ENCODE measurements around the gene MSRB3. TPM values are rescaled to one million over a fixed set of nuclear protein-coding genes. Genes with fewer than 3 reads are reported as not detected.

The MSRB3 gene
- total RNA-seq, 1 experiment from 2014 or later: 1.1 TPM

DNA sequence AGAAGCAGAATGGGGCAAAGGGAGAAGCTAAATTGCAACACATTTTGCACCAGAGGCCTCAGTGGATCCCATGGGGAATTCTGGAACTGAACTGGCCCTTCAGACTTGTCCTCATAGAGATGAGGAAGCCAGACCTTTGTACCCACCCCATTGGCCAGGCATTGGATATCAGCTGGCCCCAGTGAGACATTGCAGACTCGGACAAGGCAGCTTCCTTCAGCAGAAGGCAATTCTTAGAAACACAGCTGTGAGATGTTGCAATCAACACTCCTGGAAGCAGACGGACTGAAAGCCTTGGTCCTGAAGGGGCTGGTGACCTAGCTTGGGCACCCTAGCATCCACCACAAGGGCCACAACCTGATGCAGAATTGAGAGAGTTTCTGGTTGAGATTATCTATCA, 218.1 kb downstream of the MSRB3 start:
- Mint-ChIP-seq H3K27ac (no peak overlapping the region), H3K4me1 (peaks cover 5 to 19% of the 10 kb centered on the region in 2 experiments; a peak in 3 of 4 replicates), H3K27me3 (ENCODE audit: low read depth) (peaks cover 2% of the 10 kb centered on the region), H3K9me3 (no peaks in the 10 kb centered on the region), H3K4me3 (no peak overlapping the region), H3K36me3 (ENCODE audit: insufficient read depth in 1 of 3, low read depth in 3 of 3) (no peaks in the 10 kb centered on the region)
- TF ChIP-seq, protein P1, sequence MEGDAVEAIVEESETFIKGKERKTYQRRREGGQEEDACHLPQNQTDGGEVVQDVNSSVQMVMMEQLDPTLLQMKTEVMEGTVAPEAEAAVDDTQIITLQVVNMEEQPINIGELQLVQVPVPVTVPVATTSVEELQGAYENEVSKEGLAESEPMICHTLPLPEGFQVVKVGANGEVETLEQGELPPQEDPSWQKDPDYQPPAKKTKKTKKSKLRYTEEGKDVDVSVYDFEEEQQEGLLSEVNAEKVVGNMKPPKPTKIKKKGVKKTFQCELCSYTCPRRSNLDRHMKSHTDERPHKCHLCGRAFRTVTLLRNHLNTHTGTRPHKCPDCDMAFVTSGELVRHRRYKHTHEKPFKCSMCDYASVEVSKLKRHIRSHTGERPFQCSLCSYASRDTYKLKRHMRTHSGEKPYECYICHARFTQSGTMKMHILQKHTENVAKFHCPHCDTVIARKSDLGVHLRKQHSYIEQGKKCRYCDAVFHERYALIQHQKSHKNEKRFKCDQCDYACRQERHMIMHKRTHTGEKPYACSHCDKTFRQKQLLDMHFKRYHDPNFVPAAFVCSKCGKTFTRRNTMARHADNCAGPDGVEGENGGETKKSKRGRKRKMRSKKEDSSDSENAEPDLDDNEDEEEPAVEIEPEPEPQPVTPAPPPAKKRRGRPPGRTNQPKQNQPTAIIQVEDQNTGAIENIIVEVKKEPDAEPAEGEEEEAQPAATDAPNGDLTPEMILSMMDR (conservative IDR thresholded peaks at IDR 0.05): no peak
- H3K79me2 ChIP-seq (ENCODE audit: insufficient read depth, low read length): no peaks in the 10 kb centered on the region
- no peak overlapping the region for H4K5ac ChIP-seq (ENCODE audit: insufficient read length, low read depth, low read length)
- H4K91ac ChIP-seq (ENCODE audit: insufficient read length, low read depth, low read length): no peak overlapping the region
- no peak overlapping the region for H3K4ac ChIP-seq (ENCODE audit: low read depth, low read length)
- H4K8ac ChIP-seq (replicated peaks; ENCODE audit: insufficient read length, low read depth, low read length): no peak overlapping the region
- H3T11ph ChIP-seq (ENCODE audit: low read length): no peak overlapping the region
- H3K23ac ChIP-seq (ENCODE audit: insufficient read length, low read depth, low read length): no peak overlapping the region
- H3K23me2 ChIP-seq (ENCODE audit: insufficient read length, low read depth, low read length, poor library complexity, severe bottlenecking): no peaks in the 10 kb centered on the region
- no peak overlapping the region for H3K9ac ChIP-seq (ENCODE audit: extremely low read depth, insufficient read length, low read length)
- H2BK5ac ChIP-seq (ENCODE audit: insufficient read length, low read length): no peak overlapping the region
- H3K56ac ChIP-seq (ENCODE audit: insufficient read length, low read depth, low read length): no peak overlapping the region
- no peaks in the 10 kb centered on the region; the same call in 1 of the 2 replicates for H3K27me3 ChIP-seq (ENCODE audit: insufficient read depth, low read length)
- no CpG with 5 or more reads among the region's 2 CpGs for WGBS (ENCODE audit: extremely low coverage, insufficient read length, low lambda C conversion rate)
- H3K18ac ChIP-seq (ENCODE audit: insufficient read length, low read depth, low read length): no peak overlapping the region
- no peaks in the 10 kb centered on the region for H3K79me1 ChIP-seq (ENCODE audit: insufficient read depth, low read depth, low read length, poor library complexity, severe bottlenecking)
- H3K4me2 ChIP-seq (ENCODE audit: insufficient read depth, insufficient read length, low read length): no peak overlapping the region
- no peak overlapping the region for H2AK5ac ChIP-seq (ENCODE audit: insufficient read length, low read length)
- no peak overlapping the region for H3K27ac ChIP-seq (ENCODE audit: insufficient read length, low read depth, low read length)
- no peaks in the 10 kb centered on the region for H4K20me1 ChIP-seq (ENCODE audit: control insufficient read depth, insufficient read depth, insufficient read length)
- H3K9me3 ChIP-seq (ENCODE audit: control insufficient read depth, low read depth, low read length): no peaks in the 10 kb centered on the region
- H2BK15ac ChIP-seq (ENCODE audit: low read depth, low read length): no peak overlapping the region
- no peak overlapping the region for H2AFZ ChIP-seq (ENCODE audit: low read length)
- H2BK20ac ChIP-seq (ENCODE audit: low read depth, low read length, poor library complexity, severe bottlenecking): no peak overlapping the region
- H2BK12ac ChIP-seq (ENCODE audit: insufficient read length, low read depth, low read length): no peak overlapping the region
- no peak for DNase-seq
- H2BK120ac ChIP-seq (ENCODE audit: low read depth, low read length, poor library complexity, severe bottlenecking): no peak overlapping the region
- no peak overlapping the region for H3K14ac ChIP-seq (ENCODE audit: insufficient read depth, low read length)
- 0 out of 2 replicates have a peak, but pooled peaks cover 5% of the 10 kb centered on the region for H3K4me1 ChIP-seq (ENCODE audit: insufficient read depth, low read length)
